Type B pancreatic cell (in vitro differentiated cells): ENCODE measurements around the gene GUCD1. TPM values are rescaled to one million over a fixed set of nuclear protein-coding genes. Genes with fewer than 3 reads are reported as not detected.
"Not testable (repeated sequence)": the region's sequence is repeated elsewhere in the genome, so short reads cannot be mapped to it uniquely, and the experiment has no call there.

Source experiments
- DNase-seq: peaks from one replicate; pipeline ENCODE4 v3.0.0; 2021; ENCODE audit warnings: mixed read lengths; ENCODE audit not compliant: unreplicated experiment; ENCODE audit errors: extremely low spot score
- H3K27ac Mint-ChIP-seq: 2 replicates; pipeline ENCODE4 v1.8.0; 2021; ENCODE audit warnings: mild to moderate bottlenecking, mixed read lengths
- H3K27me3 Mint-ChIP-seq: 2 replicates; pipeline ENCODE4 v1.8.0; 2021; ENCODE audit warnings: mixed read lengths
- H3K36me3 Mint-ChIP-seq: 2 replicates; pipeline ENCODE4 v1.8.0; 2021; ENCODE audit warnings: mixed read lengths
- H3K4me1 Mint-ChIP-seq: one replicate; pipeline ENCODE4 v1.8.0; 2021; ENCODE audit warnings: mixed read lengths; ENCODE audit not compliant: unreplicated experiment
- H3K4me3 Mint-ChIP-seq: 2 replicates; pipeline ENCODE4 v1.8.0; 2021; ENCODE audit warnings: mild to moderate bottlenecking, mixed read lengths
- H3K9me3 Mint-ChIP-seq: 2 replicates; pipeline ENCODE4 v1.8.0; 2021; ENCODE audit warnings: mixed read lengths
- total RNA-seq: library from RNA; stranded (reverse); gene quantifications from 2 replicates; pipeline ENCODE4 v1.2.1, GENCODE V29; 2021; ENCODE audit warnings: low replicate concordance
- TF ChIP-seq, protein P1 (sequence below): fragments of 200-600 bp; sonication (generic); conservative IDR thresholded peaks from 2 replicates; pipeline ENCODE4 v1.5.0; 2021; ENCODE audit warnings: antibody characterized with exemption, mild to moderate bottlenecking

GUCD1 gene
- total RNA-seq, 1 donor from 2014 or later: 81.8 TPM

DNA sequence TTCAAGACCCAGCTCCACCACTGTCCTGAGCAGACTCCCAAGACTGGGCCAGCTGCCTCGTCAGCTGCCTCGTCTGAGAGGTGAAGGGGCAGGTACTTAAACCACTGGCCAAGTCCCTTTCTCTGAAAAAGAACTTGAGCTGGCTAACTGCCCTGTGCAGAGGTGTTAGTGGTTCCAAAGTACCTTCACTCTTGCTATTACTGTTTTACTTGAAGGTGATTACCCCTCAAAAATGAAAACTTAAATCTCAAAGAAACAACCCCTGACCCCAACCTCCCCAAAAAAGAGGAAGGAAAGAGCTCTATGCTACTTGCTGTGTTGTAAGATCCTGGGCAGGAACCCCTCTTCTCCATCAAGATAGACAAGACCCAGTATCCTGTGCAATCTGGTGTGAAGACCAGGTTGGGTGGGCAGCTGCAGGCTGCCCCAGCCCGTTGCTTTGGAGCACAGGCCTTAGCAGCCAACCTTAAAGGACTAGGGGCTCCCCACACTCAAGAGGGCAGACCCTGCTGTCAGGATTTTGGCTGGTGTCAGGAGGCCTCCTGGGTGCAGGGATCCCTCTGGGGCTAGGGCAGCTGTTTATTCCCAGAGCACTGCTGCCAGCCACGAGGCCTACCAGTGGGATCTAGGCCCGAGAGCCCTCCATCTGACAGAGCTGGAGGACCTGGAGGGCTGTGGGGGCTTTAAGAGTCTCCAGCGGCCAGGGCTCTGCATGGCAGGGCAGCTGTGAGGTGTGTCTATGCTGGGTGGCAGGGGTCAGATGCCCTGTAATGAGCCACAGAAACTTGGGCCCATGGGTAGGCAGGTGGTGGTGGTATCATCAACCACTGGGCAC, 13.0 kb downstream of the GUCD1 start:
- no peaks in the 10 kb centered on the region for H3K9me3 Mint-ChIP-seq
- H3K36me3 Mint-ChIP-seq: peaks cover 7% of the 10 kb centered on the region
- no peak for DNase-seq
- H3K4me3 Mint-ChIP-seq: no peak overlapping the region
- no peaks in the 10 kb centered on the region for H3K27me3 Mint-ChIP-seq
- H3K4me1 Mint-ChIP-seq: no peaks in the 10 kb centered on the region
- TF ChIP-seq, protein P1, sequence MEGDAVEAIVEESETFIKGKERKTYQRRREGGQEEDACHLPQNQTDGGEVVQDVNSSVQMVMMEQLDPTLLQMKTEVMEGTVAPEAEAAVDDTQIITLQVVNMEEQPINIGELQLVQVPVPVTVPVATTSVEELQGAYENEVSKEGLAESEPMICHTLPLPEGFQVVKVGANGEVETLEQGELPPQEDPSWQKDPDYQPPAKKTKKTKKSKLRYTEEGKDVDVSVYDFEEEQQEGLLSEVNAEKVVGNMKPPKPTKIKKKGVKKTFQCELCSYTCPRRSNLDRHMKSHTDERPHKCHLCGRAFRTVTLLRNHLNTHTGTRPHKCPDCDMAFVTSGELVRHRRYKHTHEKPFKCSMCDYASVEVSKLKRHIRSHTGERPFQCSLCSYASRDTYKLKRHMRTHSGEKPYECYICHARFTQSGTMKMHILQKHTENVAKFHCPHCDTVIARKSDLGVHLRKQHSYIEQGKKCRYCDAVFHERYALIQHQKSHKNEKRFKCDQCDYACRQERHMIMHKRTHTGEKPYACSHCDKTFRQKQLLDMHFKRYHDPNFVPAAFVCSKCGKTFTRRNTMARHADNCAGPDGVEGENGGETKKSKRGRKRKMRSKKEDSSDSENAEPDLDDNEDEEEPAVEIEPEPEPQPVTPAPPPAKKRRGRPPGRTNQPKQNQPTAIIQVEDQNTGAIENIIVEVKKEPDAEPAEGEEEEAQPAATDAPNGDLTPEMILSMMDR: no peak
- no peak overlapping the region for H3K27ac Mint-ChIP-seq

DNA sequence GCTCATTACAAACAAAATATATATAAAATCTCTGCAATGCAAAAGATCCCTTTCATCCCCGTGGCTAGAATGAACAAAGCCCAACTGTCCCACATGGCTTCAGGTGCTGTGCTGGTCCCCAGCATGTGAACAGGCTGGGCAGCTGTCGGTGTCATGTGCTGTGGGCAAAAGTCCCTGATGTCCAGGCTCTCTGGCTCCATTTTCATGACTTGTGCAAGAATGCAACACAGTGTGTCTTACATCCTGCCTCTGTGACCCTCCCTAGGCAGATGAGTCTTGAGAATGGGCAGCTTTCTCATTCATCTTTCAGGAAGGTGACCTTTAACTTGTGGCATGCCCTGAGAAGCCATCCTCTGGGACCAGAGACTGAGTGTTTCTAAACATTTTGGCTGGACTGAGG, 14.5 kb downstream of the GUCD1 start:
- H3K27me3 Mint-ChIP-seq: no peaks in the 10 kb centered on the region
- no peak for DNase-seq
- no peak overlapping the region for H3K27ac Mint-ChIP-seq
- H3K4me1 Mint-ChIP-seq: no peaks in the 10 kb centered on the region
- no peak overlapping the region for H3K4me3 Mint-ChIP-seq
- no peaks in the 10 kb centered on the region for H3K9me3 Mint-ChIP-seq
- H3K36me3 Mint-ChIP-seq: peaks cover 4% of the 10 kb centered on the region
- TF ChIP-seq, protein P1: no peak

DNA sequence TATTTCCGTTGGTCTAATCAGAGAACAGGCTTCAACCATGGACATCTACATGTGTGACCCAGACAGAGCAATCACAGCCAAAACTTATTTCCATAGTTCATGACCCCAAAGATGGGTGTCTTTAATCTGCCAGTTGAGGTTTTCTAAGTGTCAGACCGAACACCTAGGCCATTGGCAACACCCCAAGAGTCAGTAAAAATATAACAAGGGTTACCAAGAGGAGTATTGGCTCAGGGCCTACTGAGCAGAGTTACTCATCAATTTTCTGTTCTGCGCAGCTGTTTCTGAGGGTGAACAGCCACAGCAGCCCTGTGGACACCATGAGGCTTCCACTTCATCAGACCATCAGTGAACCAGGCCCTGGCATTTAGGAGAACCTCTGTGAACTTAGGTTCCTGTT, 18.8 kb downstream of the GUCD1 start:
- Mint-ChIP-seq H3K27me3 (no peaks in the 10 kb centered on the region), H3K4me1 (no peaks in the 10 kb centered on the region), H3K4me3 (no peak overlapping the region), H3K27ac (no peak overlapping the region), H3K36me3 (peaks cover 4% of the 10 kb centered on the region), H3K9me3 (no peaks in the 10 kb centered on the region)
- TF ChIP-seq, protein P1: no peak
- no peak for DNase-seq

DNA sequence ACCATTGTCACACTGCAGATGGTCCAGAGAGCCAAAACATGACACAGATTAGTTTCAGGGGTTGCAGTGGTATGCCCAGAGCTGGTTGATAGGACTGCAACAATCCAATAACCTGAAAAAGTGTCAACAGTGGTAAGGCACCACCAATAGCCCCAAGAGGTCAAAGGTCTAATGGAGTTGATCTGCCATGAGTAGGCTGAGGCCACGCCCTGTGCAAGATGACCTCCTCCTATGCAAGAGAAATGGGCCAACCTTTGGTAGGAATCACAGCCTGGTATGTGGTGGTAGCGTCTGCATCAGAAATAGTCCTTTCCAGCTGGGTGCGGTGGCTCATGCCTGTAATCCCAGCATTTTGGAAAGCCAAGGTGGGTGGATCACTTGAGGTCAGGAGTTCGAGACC, 19.6 kb downstream of the GUCD1 start:
- DNase-seq: no peak
- H3K27ac Mint-ChIP-seq: no peak overlapping the region
- H3K27me3 Mint-ChIP-seq: no peaks in the 10 kb centered on the region
- H3K36me3 Mint-ChIP-seq: peaks cover 4% of the 10 kb centered on the region
- TF ChIP-seq, protein P1: no peak
- no peaks in the 10 kb centered on the region for H3K9me3 Mint-ChIP-seq
- H3K4me1 Mint-ChIP-seq: no peaks in the 10 kb centered on the region
- no peak overlapping the region for H3K4me3 Mint-ChIP-seq

DNA sequence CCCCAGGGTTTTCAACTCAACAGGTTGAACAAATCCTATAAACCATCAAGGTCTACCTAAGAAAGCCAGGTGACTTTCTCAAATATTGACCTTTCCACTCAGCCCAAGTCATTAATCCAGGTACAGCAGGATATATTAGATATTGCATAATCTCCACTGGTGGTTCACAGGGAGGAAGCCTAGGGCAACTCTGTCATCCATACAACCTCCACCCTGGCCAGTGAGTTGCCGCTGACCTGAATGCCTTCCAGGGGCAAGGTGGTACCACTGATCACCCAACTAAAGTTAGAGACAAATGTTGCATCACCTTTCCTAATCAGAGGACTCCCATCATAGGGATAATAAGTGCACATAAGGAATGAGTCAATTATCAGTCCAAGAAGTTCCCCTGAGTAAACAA, 22.9 kb downstream of the GUCD1 start:
- H3K36me3 Mint-ChIP-seq: no peaks in the 10 kb centered on the region
- H3K4me1 Mint-ChIP-seq: no peaks in the 10 kb centered on the region
- H3K4me3 Mint-ChIP-seq: no peak overlapping the region
- H3K27me3 Mint-ChIP-seq: no peaks in the 10 kb centered on the region
- DNase-seq: no peak
- H3K27ac Mint-ChIP-seq: no peak overlapping the region
- no peaks in the 10 kb centered on the region for H3K9me3 Mint-ChIP-seq
- TF ChIP-seq, protein P1: no peak

DNA sequence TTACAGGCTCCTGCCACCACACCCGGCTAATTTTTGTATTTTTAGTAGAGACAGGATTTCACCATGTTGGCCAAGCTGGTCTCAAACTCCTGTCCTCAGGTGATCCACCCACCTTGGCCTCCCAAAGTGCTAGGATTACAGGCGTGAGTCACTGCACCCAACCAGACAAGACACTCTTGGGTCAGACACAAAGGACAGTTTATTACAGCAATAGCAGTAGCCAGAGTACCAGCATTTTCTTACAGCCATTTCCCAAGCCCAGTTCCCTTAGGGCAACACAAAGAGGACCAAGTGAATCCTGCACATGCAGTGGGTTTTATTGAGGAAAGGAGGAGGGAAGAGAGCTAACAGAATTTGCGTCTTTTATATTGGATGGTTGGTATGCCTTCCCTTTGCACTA, 24.0 kb downstream of the GUCD1 start:
- not testable (repeated sequence) for DNase-seq, H3K27me3 Mint-ChIP-seq, H3K36me3 Mint-ChIP-seq, H3K9me3 Mint-ChIP-seq, H3K4me3 Mint-ChIP-seq, H3K4me1 Mint-ChIP-seq, H3K27ac Mint-ChIP-seq
